H1 (cell line): ENCODE measurements around the gene LDLRAD3. TPM values are rescaled to one million over a fixed set of nuclear protein-coding genes. Genes with fewer than 3 reads are reported as not detected.

ENCODE experiments used
- CTCF ChIA-PET: fragments of 300-600 bp; sonication (Branson Sonifier 250); formaldehyde crosslinking; loops from one replicate; lab custom pipeline; 2021; ENCODE audit not compliant: partially characterized antibody; lab: Charles Lee
- POLR2A ChIA-PET: fragments of 300-600 bp; sonication (Branson Sonifier 250); formaldehyde crosslinking; loops from one replicate; lab custom pipeline; 2021; ENCODE audit warnings: inconsistent platforms; ENCODE audit not compliant: partially characterized antibody; lab: Charles Lee
- DNase-seq, 2 experiments: peaks; one replicate each; pipeline versions ENCODE4 v3.0.0 to v3.0.0-alpha.2; 2010 to 2022; ENCODE audit warnings: low spot score in 2 of 2, low read depth in 1 of 2, mixed read lengths in 1 of 2
- FAIRE-seq: peaks from 2 replicates; lab custom pipeline; 2011; peaks lifted over from hg19 to GRCh38; lab: Jason Lieb, UNC
- H2AFZ ChIP-seq: 2 replicates; pipeline ENCODE4 v1.8.1; 2012; ENCODE audit warnings: low read length, inconsistent platforms
- H2AK5ac ChIP-seq: 2 replicates; pipeline ENCODE4 v1.6.1; 2013; ENCODE audit warnings: low read depth, low read length
- H2BK120ac ChIP-seq: replicated peaks from 2 replicates; pipeline ENCODE3; 2013; ENCODE audit warnings: low read depth, low read length, inconsistent platforms
- H2BK12ac ChIP-seq: 2 replicates; pipeline ENCODE4 v1.6.1; 2013; ENCODE audit warnings: low read depth, low read length
- H2BK15ac ChIP-seq: 2 replicates; pipeline ENCODE4 v1.6.1; 2013; ENCODE audit warnings: low read length
- H2BK20ac ChIP-seq: 2 replicates; pipeline ENCODE4 v1.6.1; 2013; ENCODE audit warnings: low read length
- H2BK5ac ChIP-seq: 2 replicates; pipeline ENCODE4 v1.6.1; 2013; ENCODE audit warnings: low read depth, low read length
- H3K14ac ChIP-seq: 2 replicates; pipeline ENCODE4 v1.6.1; 2013; ENCODE audit warnings: inconsistent platforms; ENCODE audit not compliant: insufficient read length
- H3K18ac ChIP-seq: 2 replicates; pipeline ENCODE4 v1.6.1; 2013; ENCODE audit warnings: low read length; ENCODE audit errors: extremely low read depth
- H3K23ac ChIP-seq: 2 replicates; pipeline ENCODE4 v1.6.1; 2013; ENCODE audit warnings: inconsistent platforms; ENCODE audit not compliant: insufficient read length
- H3K23me2 ChIP-seq: 2 replicates; pipeline ENCODE4 v1.6.1; 2013; ENCODE audit warnings: low read depth, low read length
- H3K27ac ChIP-seq: 2 replicates; pipeline ENCODE4 v1.6.1; 2011; ENCODE audit warnings: low read depth, low read length, inconsistent platforms
- H3K27me3 ChIP-seq, 4 experiments: replicated peaks in 1 of 4; 1 replicate in 1 of 4; 2 replicates in 3 of 4; pipeline versions ENCODE4 v1.6.1 to v1.8.1; 2011 to 2013; ENCODE audit warnings: low read length in 3 of 4, mild to moderate bottlenecking in 3 of 4, inconsistent platforms in 2 of 4, mixed read lengths in 2 of 4, moderate library complexity in 1 of 4; ENCODE audit not compliant: control insufficient read depth in 3 of 4, insufficient read depth in 3 of 4; ENCODE audit errors: extremely low read depth in 1 of 4
- H3K36me3 ChIP-seq, 4 experiments: 2 replicates each; pipeline versions ENCODE4 v1.6.1 to v1.8.1; 2011 to 2013; ENCODE audit warnings: mild to moderate bottlenecking in 4 of 4, low read length in 3 of 4, moderate library complexity in 2 of 4, control low read depth in 1 of 4, inconsistent platforms in 1 of 4; ENCODE audit not compliant: insufficient read depth in 4 of 4, control insufficient read depth in 2 of 4
- H3K4ac ChIP-seq: replicated peaks from 2 replicates; pipeline ENCODE3; 2013; ENCODE audit warnings: low read length, low read depth, mixed read lengths, inconsistent platforms; ENCODE audit not compliant: insufficient read length
- H3K4me1 ChIP-seq, 4 experiments: replicated peaks in 1 of 4; 1 replicate in 1 of 4; 2 replicates in 3 of 4; pipeline versions ENCODE4 v1.6.1 to v1.8.1; 2011 to 2013; ENCODE audit warnings: low read length in 3 of 4, inconsistent platforms in 2 of 4, mixed read lengths in 1 of 4; ENCODE audit not compliant: insufficient read depth in 4 of 4, control insufficient read depth in 3 of 4
- H3K4me2 ChIP-seq, 2 experiments: 2 replicates each; pipeline versions ENCODE4 v1.6.1 to v1.8.1; 2011 to 2013; ENCODE audit warnings: low read depth in 2 of 2, low read length in 2 of 2, control low read depth in 1 of 2, inconsistent platforms in 1 of 2, mild to moderate bottlenecking in 1 of 2; ENCODE audit not compliant: insufficient read depth in 1 of 2
- H3K4me3 ChIP-seq, 4 experiments: fragments of 200-600, 300-600 bp in 1 of 4; sonication (generic), shearing (Covaris generic), sonication (Bioruptor Twin) in 1 of 4; 2 replicates each; pipeline versions ENCODE4 v1.5.1 to v1.8.1; 2011 to 2016; ENCODE audit warnings: low read length in 4 of 4, low read depth in 3 of 4, control low read depth in 2 of 4, inconsistent platforms in 2 of 4, mild to moderate bottlenecking in 2 of 4, mixed read lengths in 1 of 4, moderate library complexity in 1 of 4; ENCODE audit not compliant: insufficient read depth in 2 of 4; ENCODE audit errors: extremely low read depth in 1 of 4
- H3K56ac ChIP-seq: replicated peaks from 2 replicates; pipeline ENCODE3; 2013; ENCODE audit warnings: low read depth, mild to moderate bottlenecking, mixed read lengths, low read length, inconsistent platforms; ENCODE audit not compliant: insufficient read length
- H3K79me1 ChIP-seq: 2 replicates; pipeline ENCODE4 v1.6.1; 2013; ENCODE audit warnings: low read depth, low read length, control low read depth
- H3K79me2 ChIP-seq, 2 experiments: 2 replicates each; pipeline versions ENCODE4 v1.6.1 to v1.8.1; 2012 to 2013; ENCODE audit warnings: low read length in 2 of 2, mild to moderate bottlenecking in 2 of 2, inconsistent platforms in 1 of 2; ENCODE audit not compliant: insufficient read depth in 2 of 2, control insufficient read depth in 1 of 2
- H3K9ac ChIP-seq, 4 experiments: replicated peaks in 1 of 4; 1 replicate in 1 of 4; 2 replicates in 3 of 4; pipeline versions ENCODE4 v1.6.1 to v1.8.1; 2011 to 2013; ENCODE audit warnings: low read depth in 3 of 4, low read length in 3 of 4, control low read depth in 2 of 4, mild to moderate bottlenecking in 2 of 4, moderate library complexity in 2 of 4, inconsistent platforms in 1 of 4; ENCODE audit errors: extremely low read depth in 1 of 4
- H3K9me3 ChIP-seq, 2 experiments: 2 replicates each; pipeline versions ENCODE4 v1.6.1 to v1.8.1; 2012 to 2013; ENCODE audit warnings: mild to moderate bottlenecking in 2 of 2, moderate library complexity in 2 of 2, control low read depth in 1 of 2, inconsistent platforms in 1 of 2, low read depth in 1 of 2, low read length in 1 of 2, mixed read lengths in 1 of 2; ENCODE audit not compliant: insufficient read depth in 2 of 2
- H4K20me1 ChIP-seq, 2 experiments: replicated peaks in 1 of 2; 2 replicates each; pipeline versions ENCODE3 to v1.8.1; 2011 to 2013; ENCODE audit warnings: inconsistent platforms in 2 of 2, low read length in 2 of 2, mild to moderate bottlenecking in 1 of 2; ENCODE audit not compliant: insufficient read depth in 2 of 2, control insufficient read depth in 1 of 2
- H4K5ac ChIP-seq: 2 replicates; pipeline ENCODE4 v1.6.1; 2013; ENCODE audit warnings: low read length, low read depth, mixed read lengths, inconsistent platforms; ENCODE audit not compliant: insufficient read length
- H4K8ac ChIP-seq: 2 replicates; pipeline ENCODE4 v1.8.0; 2013; ENCODE audit warnings: mild to moderate bottlenecking, moderate library complexity, low read length, inconsistent platforms; ENCODE audit not compliant: insufficient read depth; ENCODE audit errors: extremely low read depth
- H4K91ac ChIP-seq: replicated peaks from 2 replicates; pipeline ENCODE3; 2013; ENCODE audit warnings: low read length, mixed read lengths, inconsistent platforms; ENCODE audit not compliant: insufficient read length
- EZH2 ChIP-seq: fragments of 200-600 bp; sonication (generic); IDR thresholded peaks from 2 replicates; pipeline ENCODE4 v1.7.1; 2012; ENCODE audit warnings: low read depth, mild to moderate bottlenecking, moderate library complexity, low read length, inconsistent platforms; ENCODE audit not compliant: severe bottlenecking
- KDM1A ChIP-seq: fragments of 200-600, 300-600 bp; sonication (generic); IDR thresholded peaks from 2 replicates; pipeline ENCODE4 v1.7.1; 2016; ENCODE audit warnings: mild to moderate bottlenecking, low read length, borderline replicate concordance
- KDM4A ChIP-seq: IDR thresholded peaks from one replicate; pipeline ENCODE4 v1.7.1; 2012; ENCODE audit warnings: low read depth, mild to moderate bottlenecking, moderate library complexity, low read length, inconsistent platforms; ENCODE audit not compliant: severe bottlenecking
- MAFK ChIP-seq: IDR thresholded peaks from 2 replicates; pipeline ENCODE4 v1.6.1; 2012; ENCODE audit warnings: low read depth, mild to moderate bottlenecking, improper control_type of control experiment, low read length
- MAX ChIP-seq: IDR thresholded peaks from 2 replicates; pipeline ENCODE4 v1.6.1; 2012; ENCODE audit warnings: inconsistent platforms
- RXRA ChIP-seq: IDR thresholded peaks from 2 replicates; pipeline ENCODE4 v1.6.1; 2011; ENCODE audit warnings: low read depth, mild to moderate bottlenecking, low read length, moderate library complexity; ENCODE audit not compliant: insufficient read depth
- TAF7 ChIP-seq: optimal IDR thresholded peaks from 2 replicates; pipeline ENCODE3; 2011; ENCODE audit warnings: low read depth, mild to moderate bottlenecking, inconsistent platforms, low read length, moderate library complexity, borderline replicate concordance
- USF2 ChIP-seq: IDR thresholded peaks from 2 replicates; pipeline ENCODE4 v1.6.1; 2011; ENCODE audit warnings: low read length, improper control_type of control experiment
- WGBS, 2 experiments: shearing (Covaris generic) in 1 of 2; methylation state at CpG; one replicate each; pipeline versions ENCODE4 v1.1.6 to v1.1.7; 2013 to 2015; ENCODE audit warnings: low lambda C conversion rate in 2 of 2, mixed read lengths in 2 of 2, inconsistent platforms in 1 of 2, low coverage in 1 of 2, missing lambda C conversion rate in 1 of 2; ENCODE audit not compliant: insufficient replicate concordance in 2 of 2, insufficient coverage in 1 of 2, insufficient read length in 1 of 2; ENCODE audit errors: extremely low coverage in 1 of 2, missing lambda C conversion rate in 1 of 2; 5-methylcytosine and 5-hydroxymethylcytosine counted together
- polyA plus RNA-seq, 7 experiments: library from polyadenylated mRNA; depleted of rRNA in 3 of 7; stranded (reverse) in 5 of 7; unstranded in 2 of 7; fragments of >200 nt in 5 of 7; fragments of 200-250 nt in 2 of 7; gene quantifications; 1 replicate in 5 of 7; 2 replicates in 1 of 7; 4 replicates in 1 of 7; pipeline versions ENCODE4 v1.2.1 to v1.2.3, GENCODE V29; 2011 to 2013; ENCODE audit warnings: missing spikeins in 2 of 7, mixed read lengths in 2 of 7
- total RNA-seq: library from RNA; stranded (reverse); fragmentation: NEBNext Ultra II Directional; extraction: Animal tissue kit (Norgen Biotek cat#: 25700); gene quantifications from 2 replicates; pipeline ENCODE4 v1.2.1, GENCODE V29; 2021
- TF ChIP-seq, protein P1 (sequence below): IDR thresholded peaks from 2 replicates; pipeline ENCODE4 v1.6.1; 2011; ENCODE audit warnings: low read depth, mild to moderate bottlenecking, low read length; ENCODE audit not compliant: insufficient read depth

The LDLRAD3 gene
- total and polyA plus RNA-seq, 2 of the 8 experiments (the other 6 are each of a cell fraction or from before 2014, with no cell fraction given) = 18.6 to 22.8 TPM

GRCh38 chr11:36241497-36241896 is 297.6 kb downstream of the LDLRAD3 start:
- ChIA-PET POLR2A (interaction anchor here (0.6 to 1.7 kb wide), 2 partner anchors 132 to 135 kb away, joined by 3 to 4 read pairs; no protein-coding TSS in a partner anchor), CTCF (interaction anchor here (0.7 to 3.0 kb wide), 4 partner anchors 17 to 87 kb away, joined by 3 to 13 read pairs (median 3); no protein-coding TSS in a partner anchor)
- Histone ChIP-seq H3K4me3 (no peak overlapping the region), H3K4ac (no peak overlapping the region), H2BK120ac (no peak overlapping the region), H3K23me2 (no peaks in the 10 kb centered on the region), H3K14ac (no peak overlapping the region), H3K18ac (no peak overlapping the region), H3K4me1 (no peaks in the 10 kb centered on the region), H4K5ac (no peak overlapping the region), H3K4me2 (no peak overlapping the region), H3K23ac (no peak overlapping the region), H4K20me1 (peaks cover 0 to 2% of the 10 kb centered on the region in 2 experiments), H3K9me3 (no peaks in the 10 kb centered on the region), H3K27ac (no peak overlapping the region), H2BK12ac (no peak overlapping the region), H3K36me3 (no peaks in the 10 kb centered on the region), H2AFZ (no peak overlapping the region), H2BK20ac (no peak overlapping the region), H3K56ac (no peak overlapping the region), H3K79me1 (no peaks in the 10 kb centered on the region; the same call in 1 of the 2 replicates), H2BK15ac (no peak overlapping the region), H4K91ac (no peak overlapping the region), H4K8ac (no peak overlapping the region), H3K27me3 (no peaks in the 10 kb centered on the region), H2BK5ac (no peak overlapping the region), H2AK5ac (no peak overlapping the region), H3K9ac (no peak overlapping the region), H3K79me2 (no peaks in the 10 kb centered on the region)
- DNase-seq (no peak), FAIRE-seq (no peak)
- WGBS, 2 experiments = 87% methylated on average over 1 of the region's 1 CpG; no CpG with 5 or more reads in 1 of the 2 experiments
- TF ChIP-seq MAFK = no peak
- TF ChIP-seq MAX = no peak
- TF ChIP-seq, protein P1, sequence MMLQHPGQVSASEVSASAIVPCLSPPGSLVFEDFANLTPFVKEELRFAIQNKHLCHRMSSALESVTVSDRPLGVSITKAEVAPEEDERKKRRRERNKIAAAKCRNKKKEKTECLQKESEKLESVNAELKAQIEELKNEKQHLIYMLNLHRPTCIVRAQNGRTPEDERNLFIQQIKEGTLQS = no peak
- no peak for TF ChIP-seq KDM1A
- TF ChIP-seq TAF7 = no peak
- no peak for TF ChIP-seq USF2
- TF ChIP-seq RXRA = no peak
- no peak for TF ChIP-seq EZH2
- no peak for TF ChIP-seq KDM4A
